IPS DF 4.7 (cell line): Measurements from ENCODE around the gene NSL1.
"Not testable (repeated sequence)": the region's sequence is repeated elsewhere in the genome, so short reads cannot be mapped to it uniquely, and the experiment has no call there.

Experiments
- DNase-seq: peaks from one replicate; pipeline ENCODE4 v3.0.0-alpha.2; 2013; ENCODE audit warnings: low spot score; ENCODE audit errors: extremely low read depth

Gene NSL1

DNA sequence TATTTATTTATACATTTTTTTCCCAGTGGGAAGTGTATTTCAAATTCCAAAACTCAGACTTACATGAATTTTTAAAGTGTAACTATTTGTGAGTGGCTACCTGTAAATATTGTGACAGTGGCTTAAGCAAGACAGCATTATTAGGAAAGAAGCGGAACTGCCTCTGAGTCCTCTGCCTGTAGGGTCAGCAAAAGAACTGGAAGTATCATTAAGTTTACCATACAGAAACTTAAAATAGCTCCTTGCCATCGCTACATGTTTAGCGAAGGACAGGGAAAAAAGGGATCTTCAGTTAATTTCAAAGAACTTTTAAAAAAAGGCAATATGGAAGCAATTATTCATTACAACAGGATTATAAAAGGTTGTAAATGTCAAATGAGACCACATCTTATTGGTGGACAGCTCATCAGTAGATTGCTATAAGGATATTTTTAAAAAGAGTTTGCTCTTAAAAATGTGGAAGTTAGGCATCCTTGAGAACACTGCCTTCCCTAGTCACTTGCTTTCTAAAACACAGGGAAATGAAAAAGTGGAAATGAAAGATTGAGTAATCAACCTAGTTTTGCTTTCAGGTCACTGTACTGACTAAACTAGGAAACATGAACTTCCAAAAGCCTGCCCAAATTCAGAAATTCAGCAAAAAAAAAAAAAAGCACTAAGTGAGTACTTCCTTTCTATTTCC, 39.2 kb downstream of the NSL1 start:
- no peak for DNase-seq

DNA sequence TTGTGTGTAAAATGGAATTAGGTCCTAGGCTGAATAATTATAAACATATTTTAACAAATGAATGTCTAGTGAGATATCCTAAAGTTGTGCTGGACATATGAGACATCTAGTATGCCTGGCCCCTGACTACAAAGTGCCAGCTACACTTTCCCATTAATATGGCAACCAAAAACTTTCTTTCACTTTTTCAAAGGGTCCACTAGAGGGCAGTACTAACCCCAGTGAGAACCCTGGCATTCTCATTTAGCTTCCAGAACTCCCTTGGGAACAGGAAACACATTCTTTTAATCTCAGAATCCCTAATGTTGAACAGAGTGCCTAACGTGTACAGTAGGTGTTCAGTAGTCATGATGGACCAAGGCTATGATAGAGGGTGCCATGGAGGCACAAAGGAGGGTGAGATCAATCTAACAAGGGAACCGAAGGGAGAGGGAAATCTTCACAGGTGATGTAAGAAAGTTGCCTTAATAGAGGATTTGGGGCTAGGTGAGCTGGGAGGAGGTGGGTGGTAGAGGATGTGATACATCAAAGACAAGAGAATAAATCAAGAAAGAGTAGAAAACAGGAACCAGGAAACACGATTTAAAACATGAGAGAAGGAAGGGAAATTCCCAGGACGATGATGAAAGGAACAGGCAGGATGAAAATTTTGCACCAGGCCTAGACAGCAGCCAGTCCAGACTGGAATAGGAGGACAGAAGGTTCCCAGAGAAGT, 41.6 kb downstream of the NSL1 start:
- DNase-seq = peak; percentile 60

DNA sequence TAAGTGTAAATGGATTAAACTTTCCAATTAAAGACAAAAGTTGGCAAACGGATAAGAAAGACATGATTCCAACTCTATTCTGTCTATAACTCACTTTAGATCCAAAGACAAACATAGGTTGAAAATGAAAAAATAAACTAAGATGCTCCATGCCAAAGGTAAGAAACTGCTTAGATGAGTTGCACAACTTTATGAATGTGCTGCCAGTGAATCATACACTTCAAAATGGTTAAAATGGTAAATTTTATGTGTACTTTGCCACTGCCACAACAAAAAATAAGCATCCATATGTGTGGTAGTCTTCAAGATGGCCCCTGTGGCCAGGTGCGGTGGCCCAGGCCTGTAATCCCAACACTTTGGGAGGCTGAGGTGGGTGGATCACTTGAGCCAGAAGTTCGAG, 45.0 kb downstream of the NSL1 start:
- DNase-seq = no peak

- no peak for DNase-seq
These were observed 46.3 kb downstream of the NSL1 start for GRCh38 chr1:212745303-212745702.

GRCh38 chr1:212743901-212744475, 47.6 kb downstream of the NSL1 start:
- no peak for DNase-seq

DNA sequence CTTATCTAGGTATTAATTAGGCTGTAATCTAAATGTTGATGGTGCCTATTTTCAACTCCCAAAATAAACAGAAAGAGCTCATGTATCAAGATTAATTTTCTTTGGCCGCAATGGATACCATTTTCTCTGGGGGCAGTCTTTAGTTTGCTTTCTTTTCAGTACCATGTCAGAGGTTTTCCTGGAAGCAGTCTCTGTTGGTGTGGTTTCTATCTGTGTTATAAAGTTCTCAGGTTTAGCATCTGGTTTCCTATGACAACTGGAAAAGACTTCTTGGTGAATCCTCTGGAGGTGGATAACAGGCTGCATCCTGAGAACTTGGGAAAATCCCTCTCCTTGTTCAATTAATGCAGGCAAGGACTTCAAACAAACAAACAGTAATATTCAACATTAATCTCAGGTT, 53.2 kb downstream of the NSL1 start:
- no peak for DNase-seq

DNA sequence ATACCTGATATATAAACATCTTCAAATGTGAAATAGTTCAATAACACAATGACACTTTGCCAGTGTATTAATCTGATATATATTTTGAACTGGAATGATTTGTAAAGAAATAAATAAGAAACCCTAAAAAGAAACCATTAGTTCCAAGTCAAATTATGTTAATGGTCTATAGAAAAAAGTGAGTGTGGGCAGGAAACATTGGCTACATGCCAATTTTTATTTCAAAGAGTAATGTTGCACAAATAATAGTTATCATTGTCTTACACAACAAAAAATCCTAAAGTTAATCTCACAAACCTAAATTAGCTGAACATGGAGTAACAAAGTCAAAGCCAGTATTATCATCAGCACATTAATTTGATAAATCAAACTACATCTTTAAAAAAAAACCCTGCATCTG, 54.0 kb downstream of the NSL1 start:
- DNase-seq = no peak

- no peak for DNase-seq
These were observed 58.5 kb downstream of the NSL1 start for GRCh38 chr1:212733109-212733508.

- DNase-seq = no peak
These were observed 59.9 kb downstream of the NSL1 start for GRCh38 chr1:212731630-212732029.

GRCh38 chr1:212728606-212729005, 63.0 kb downstream of the NSL1 start:
- DNase-seq = no peak

GRCh38 chr1:212727386-212728181, 64.0 kb downstream of the NSL1 start:
- DNase-seq = no peak

GRCh38 chr1:212724679-212725078, 66.9 kb downstream of the NSL1 start:
- not testable (repeated sequence) for DNase-seq

DNA sequence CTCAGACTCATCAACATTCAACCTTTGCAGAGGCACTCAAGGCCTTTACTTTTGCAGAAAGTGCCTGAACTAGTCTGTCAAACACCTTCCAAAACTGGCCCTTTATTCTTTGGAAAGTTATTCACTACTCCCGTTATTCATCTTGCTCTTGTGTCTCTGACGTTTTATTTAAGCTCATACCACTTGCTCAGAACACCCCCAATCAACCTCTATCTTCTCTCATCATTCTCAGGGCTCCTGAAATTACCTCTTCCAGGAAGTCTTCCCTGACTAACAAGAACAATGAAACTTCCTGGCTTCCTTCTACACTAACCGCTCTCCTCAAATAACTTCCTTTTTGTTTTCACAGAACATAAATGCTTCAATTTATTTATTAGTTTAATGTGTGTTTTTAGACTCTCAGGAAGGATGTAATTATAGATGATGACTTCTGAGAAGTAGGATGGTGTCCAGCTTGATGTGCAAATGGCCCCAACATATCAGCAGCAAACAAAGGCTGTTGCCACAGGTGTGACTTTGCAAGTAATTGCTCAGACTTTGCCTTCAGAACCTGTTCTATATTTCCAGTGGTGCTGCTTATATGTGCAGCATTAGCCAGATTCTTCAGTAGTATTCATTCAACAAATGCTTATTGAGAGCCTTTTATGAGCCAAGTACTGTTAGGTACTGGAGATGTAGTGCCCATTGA, 69.2 kb downstream of the NSL1 start:
- no peak for DNase-seq

- DNase-seq = no peak
These were observed 70.0 kb downstream of the NSL1 start for GRCh38 chr1:212721388-212722247.

DNA sequence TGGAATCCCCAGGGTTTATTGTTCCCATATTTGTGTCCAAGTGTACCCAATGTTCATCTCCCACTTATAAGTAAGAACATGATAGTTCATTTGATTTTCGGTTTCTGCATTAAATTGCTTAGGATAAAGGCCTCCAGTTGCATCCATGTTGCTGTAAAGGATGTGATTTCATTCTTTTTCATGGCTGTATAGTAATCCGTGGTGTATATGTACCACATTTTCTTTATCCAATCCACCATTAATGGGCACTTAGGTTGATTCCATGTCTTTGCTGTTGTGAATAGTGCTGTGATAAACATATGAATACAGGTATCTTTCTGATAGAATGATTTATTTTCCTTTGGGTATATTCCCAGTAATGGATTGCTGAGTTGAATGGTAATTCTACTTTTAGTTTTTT, 71.9 kb downstream of the NSL1 start:
- no peak for DNase-seq

DNA sequence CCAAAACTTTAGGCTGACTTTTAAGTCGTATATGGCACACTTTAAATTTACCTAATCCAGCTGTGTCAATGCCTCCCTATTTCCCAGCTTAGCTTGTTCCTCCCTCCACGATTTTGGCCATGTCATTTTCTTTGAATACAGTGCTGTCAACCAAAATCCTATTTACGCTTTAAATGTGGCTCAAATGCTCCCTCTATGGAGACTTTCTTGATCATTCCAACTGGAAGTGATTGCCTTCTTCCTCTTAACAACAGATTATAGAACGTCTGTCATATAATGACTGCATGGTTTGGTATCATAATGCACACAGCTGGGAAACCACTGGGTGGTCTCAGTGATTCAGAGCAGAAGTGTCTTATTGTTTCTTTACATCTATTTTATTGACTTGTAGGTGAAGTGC, 73.1 kb downstream of the NSL1 start:
- DNase-seq = no peak

DNA sequence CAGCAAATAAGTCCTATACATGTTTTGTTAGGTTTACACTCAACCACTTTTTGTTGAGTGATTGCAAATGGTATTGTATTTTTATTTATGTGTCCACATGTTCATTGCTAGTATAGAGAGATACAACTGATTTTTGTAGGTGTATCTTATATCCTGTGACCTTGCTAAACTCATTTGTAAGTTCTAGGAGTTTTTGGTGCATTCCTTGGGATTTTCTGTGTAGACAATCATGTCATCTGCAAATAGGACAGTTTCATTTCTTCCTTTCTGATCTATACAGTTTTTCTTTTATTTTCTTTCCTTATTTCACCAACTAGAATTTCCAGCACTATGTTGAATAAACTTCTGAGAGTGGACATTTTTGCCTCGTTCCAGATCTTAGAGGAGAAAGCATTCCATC, 75.4 kb downstream of the NSL1 start:
- no peak for DNase-seq

DNA sequence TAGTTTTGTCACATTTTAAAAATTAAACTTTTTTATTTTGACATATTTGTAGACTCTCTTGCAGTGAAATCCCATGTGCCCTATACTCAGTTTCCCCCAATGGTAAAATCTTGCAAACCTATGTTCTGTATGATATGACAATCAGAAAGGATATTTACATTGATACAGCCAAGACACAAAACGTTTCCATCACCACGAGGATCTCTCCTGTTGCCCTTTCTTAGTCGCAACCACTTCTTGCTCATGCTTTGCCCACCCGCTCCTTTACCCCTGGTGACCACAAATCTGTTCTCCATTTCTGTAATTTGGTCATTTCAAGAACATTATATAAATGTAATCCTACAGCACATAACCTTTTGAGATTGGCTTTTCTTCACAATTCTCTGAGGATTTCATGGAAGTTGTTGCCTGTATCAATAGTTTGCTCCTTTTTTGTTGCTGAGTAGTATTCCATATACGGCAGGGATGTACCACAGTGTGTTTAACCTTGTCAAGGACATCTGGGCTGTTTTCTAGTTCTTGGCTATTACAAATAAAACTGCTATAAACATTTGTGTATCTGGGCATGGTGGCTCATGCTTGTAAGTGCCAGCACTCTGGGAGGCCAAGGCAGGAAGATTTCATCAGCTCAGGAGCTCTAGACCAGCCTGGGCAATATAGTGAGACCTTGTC, 78.0 kb downstream of the NSL1 start:
- DNase-seq = no peak

DNA sequence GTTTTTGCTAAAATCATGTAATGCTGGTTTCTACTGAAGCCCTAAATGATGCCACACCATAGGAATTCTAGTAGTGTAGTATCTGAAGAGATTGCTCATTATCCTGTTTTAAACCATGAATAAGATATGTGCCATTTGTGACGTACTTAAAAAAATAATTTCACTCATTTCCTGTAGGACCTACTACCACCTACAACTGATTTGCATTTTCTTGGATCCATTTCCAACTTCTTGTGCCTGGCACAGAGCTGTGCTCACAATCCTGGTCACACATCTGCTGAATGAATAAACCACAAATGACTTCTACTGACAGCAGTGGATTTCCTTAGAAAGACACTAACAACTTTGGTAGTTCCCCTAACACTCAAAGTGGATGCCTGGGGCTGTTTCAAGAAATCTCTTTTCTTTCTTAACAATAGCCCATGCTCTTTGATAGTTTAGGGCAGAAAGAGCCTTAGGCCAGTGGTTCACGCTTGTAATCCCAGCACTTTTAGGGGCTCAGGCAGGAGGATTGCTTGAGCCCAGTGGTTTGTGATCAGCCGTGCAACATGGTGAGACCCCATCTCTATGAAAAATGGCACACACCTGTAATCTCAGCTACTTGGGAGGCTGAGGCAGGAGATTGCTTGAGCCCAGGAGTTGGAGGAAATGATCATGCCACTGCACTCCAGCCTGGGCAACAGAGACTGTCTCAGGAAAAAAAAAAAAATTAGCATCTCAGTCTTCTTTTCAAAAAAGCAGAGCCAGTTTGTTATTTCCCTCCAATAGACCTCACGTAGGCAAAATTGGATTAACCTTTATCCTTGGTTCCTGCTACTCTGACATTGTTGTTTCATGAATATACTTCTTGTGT, 78.9 kb downstream of the NSL1 start:
- no peak for DNase-seq
